A549 (cell line): Measurements from ENCODE around the gene CDC42SE2.

ENCODE experiments used
- CBX8 ChIP-seq: fragments of 200-600 bp; sonication (generic); IDR thresholded peaks from 2 replicates; pipeline ENCODE4 v1.6.1; 2016
- CHD2 ChIP-seq: fragments of 150-350 bp; IDR thresholded peaks from 2 replicates; pipeline ENCODE4 v1.6.1; 2014; ENCODE audit warnings: low read length; ENCODE audit not compliant: partially characterized antibody
- CTCF ChIP-seq: fragments of >200 bp; sonication (Bioruptor Twin); formaldehyde crosslinking; IDR thresholded peaks from 3 replicates; pipeline ENCODE4 v1.5.1; 2016
- EP300 ChIP-seq, 2 experiments: fragments of >200 bp; sonication (Bioruptor Twin); formaldehyde crosslinking; IDR thresholded peaks; 2 replicates in 1 of 2; 3 replicates in 1 of 2; pipeline ENCODE4 v1.6.1; 2016 to 2017
- ESRRA ChIP-seq: fragments of 150-350 bp; IDR thresholded peaks from 2 replicates; pipeline ENCODE4 v1.6.1; 2014; ENCODE audit warnings: mild to moderate bottlenecking, low read length, borderline replicate concordance
- HDAC2 ChIP-seq: fragments of 200-600 bp; sonication (generic); IDR thresholded peaks from 2 replicates; pipeline ENCODE4 v1.6.1; 2016
- HMGXB4 ChIP-seq: fragments of 250-450 bp; sonication (Bioruptor Pico); IDR thresholded peaks from 2 replicates; pipeline ENCODE4 v1.5.0; 2021; ENCODE audit warnings: mild to moderate bottlenecking, moderate library complexity, borderline replicate concordance
- JUNB ChIP-seq: fragments of >200 bp; sonication (Bioruptor Twin); formaldehyde crosslinking; IDR thresholded peaks from 2 replicates; pipeline ENCODE4 v1.6.1; 2016
- KDM5A ChIP-seq: fragments of 200-600 bp; sonication (generic); IDR thresholded peaks from 2 replicates; pipeline ENCODE4 v1.6.1; 2016; ENCODE audit warnings: antibody characterized with exemption, mild to moderate bottlenecking
- MAX ChIP-seq: IDR thresholded peaks from 2 replicates; pipeline ENCODE4 v1.6.1; 2012
- PBX3 ChIP-seq: IDR thresholded peaks from 2 replicates; pipeline ENCODE4 v1.6.1; 2012
- POLR2A ChIP-seq: IDR thresholded peaks from 2 replicates; pipeline ENCODE4 v1.6.1; 2012; ENCODE audit warnings: mild to moderate bottlenecking, low read length
- USF2 ChIP-seq: fragments of 450-650 bp; IDR thresholded peaks from 2 replicates; pipeline ENCODE4 v1.6.1; 2014; ENCODE audit warnings: antibody characterized with exemption
- ZFP36 ChIP-seq: fragments of 450-650 bp; IDR thresholded peaks from 2 replicates; pipeline ENCODE4 v1.6.1; 2014; ENCODE audit warnings: borderline replicate concordance; ENCODE audit not compliant: partially characterized antibody

GRCh38 chr5:131304414-131304813 lies 40.6 kb downstream of the CDC42SE2 start:
- no peak for TF ChIP-seq USF2
- no peak for TF ChIP-seq PBX3
- no peak for TF ChIP-seq CHD2
- no peak for TF ChIP-seq CBX8
- no peak for TF ChIP-seq KDM5A
- TF ChIP-seq HMGXB4 (CRISPR knock-in tag), result no peak
- no peak for TF ChIP-seq CTCF
- no peak for TF ChIP-seq MAX
- TF ChIP-seq POLR2A, result no peak
- no peak for TF ChIP-seq HDAC2
- TF ChIP-seq ESRRA, result no peak
- no peak for TF ChIP-seq EP300 (IDR thresholded peaks at IDR 0.05)
- TF ChIP-seq JUNB, result no peak
- TF ChIP-seq ZFP36, result no peak
